ENCODE measurements around the gene LYRM1. TPM values are rescaled to one million over a fixed set of nuclear protein-coding genes. Genes with fewer than 3 reads are reported as not detected.

LYRM1 gene
- total and polyA plus RNA-seq, 7 donors: 31.2 to 85.6 (median 43.7) TPM

- peak; percentile 84 for DNase-seq
These were observed 1.0 kb downstream of the LYRM1 start for GRCh38 chr16:20901436-20902112.

GRCh38 chr16:20902426-20902825 lies 1.9 kb downstream of the LYRM1 start:
- 91 to 95% methylated on average over 6 of the region's 6 CpGs for WGBS, 2 donors
- no peak for DNase-seq
- H3K36me3 ChIP-seq: no peaks in the 10 kb centered on the region
- TF ChIP-seq, protein P1, sequence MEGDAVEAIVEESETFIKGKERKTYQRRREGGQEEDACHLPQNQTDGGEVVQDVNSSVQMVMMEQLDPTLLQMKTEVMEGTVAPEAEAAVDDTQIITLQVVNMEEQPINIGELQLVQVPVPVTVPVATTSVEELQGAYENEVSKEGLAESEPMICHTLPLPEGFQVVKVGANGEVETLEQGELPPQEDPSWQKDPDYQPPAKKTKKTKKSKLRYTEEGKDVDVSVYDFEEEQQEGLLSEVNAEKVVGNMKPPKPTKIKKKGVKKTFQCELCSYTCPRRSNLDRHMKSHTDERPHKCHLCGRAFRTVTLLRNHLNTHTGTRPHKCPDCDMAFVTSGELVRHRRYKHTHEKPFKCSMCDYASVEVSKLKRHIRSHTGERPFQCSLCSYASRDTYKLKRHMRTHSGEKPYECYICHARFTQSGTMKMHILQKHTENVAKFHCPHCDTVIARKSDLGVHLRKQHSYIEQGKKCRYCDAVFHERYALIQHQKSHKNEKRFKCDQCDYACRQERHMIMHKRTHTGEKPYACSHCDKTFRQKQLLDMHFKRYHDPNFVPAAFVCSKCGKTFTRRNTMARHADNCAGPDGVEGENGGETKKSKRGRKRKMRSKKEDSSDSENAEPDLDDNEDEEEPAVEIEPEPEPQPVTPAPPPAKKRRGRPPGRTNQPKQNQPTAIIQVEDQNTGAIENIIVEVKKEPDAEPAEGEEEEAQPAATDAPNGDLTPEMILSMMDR (IDR thresholded peaks at IDR 0.05): no peak
- TF ChIP-seq EP300 (IDR thresholded peaks at IDR 0.05): no peak
- TF ChIP-seq POLR2A (IDR thresholded peaks at IDR 0.05): no peak
- TF ChIP-seq POLR2AphosphoS5 (IDR thresholded peaks at IDR 0.05): no peak
- no peak overlapping the region for H3K4me3 ChIP-seq
- H3K4me1 ChIP-seq: peaks cover 0 to 81% (median 79%) of the 10 kb centered on the region in 4 donors
- H3K27me3 ChIP-seq: no peaks in the 10 kb centered on the region
- peak overlapping the region; percentile 96 to 99 (median 98) for H3K27ac ChIP-seq
- no peaks in the 10 kb centered on the region for H3K9me3 ChIP-seq
- intact Hi-C loops (cut with DNase I): loop anchor here (5.0 to 10.0 kb wide), 2 partner anchors 98 to 255 kb away; partner anchors contain the start of genes ERI2, LDAF1 and REXO5

More at GRCh38 chr16:20901436-20902112, 1.0 kb downstream of the LYRM1 start:
- Histone ChIP-seq H3K9me3 (no peaks in the 10 kb centered on the region), H3K27me3 (no peaks in the 10 kb centered on the region), H3K4me1 (peaks cover 0 to 81% (median 79%) of the 10 kb centered on the region in 4 donors), H3K36me3 (no peaks in the 10 kb centered on the region), H3K4me3 (peak overlapping the region; percentile 75 to 91 (median 80)), H3K27ac (peak overlapping the region; percentile 96 to 99 (median 98))
- intact Hi-C loops (cut with DNase I): loop anchor here (2.0 to 10.0 kb wide), 5 partner anchors 33 to 256 kb away; partner anchors contain the start of genes ERI2, LDAF1, REXO5 and THUMPD1
- TF ChIP-seq POLR2AphosphoS5 (IDR thresholded peaks at IDR 0.05) (peak in 3 of 4 donors; percentile 32 to 69 (median 35)), EP300 (IDR thresholded peaks at IDR 0.05) (no peak)
- 21 to 40% methylated on average over 27 of the region's 27 CpGs for WGBS, 2 donors

- peaks cover 0 to 81% (median 77%) of the 10 kb centered on the region in 4 donors for H3K4me1 ChIP-seq
- peak overlapping the region; percentile 75 to 99 (median 97) for H3K27ac ChIP-seq
These were observed 2.7 kb downstream of the LYRM1 start for GRCh38 chr16:20903116-20903898.

DNA sequence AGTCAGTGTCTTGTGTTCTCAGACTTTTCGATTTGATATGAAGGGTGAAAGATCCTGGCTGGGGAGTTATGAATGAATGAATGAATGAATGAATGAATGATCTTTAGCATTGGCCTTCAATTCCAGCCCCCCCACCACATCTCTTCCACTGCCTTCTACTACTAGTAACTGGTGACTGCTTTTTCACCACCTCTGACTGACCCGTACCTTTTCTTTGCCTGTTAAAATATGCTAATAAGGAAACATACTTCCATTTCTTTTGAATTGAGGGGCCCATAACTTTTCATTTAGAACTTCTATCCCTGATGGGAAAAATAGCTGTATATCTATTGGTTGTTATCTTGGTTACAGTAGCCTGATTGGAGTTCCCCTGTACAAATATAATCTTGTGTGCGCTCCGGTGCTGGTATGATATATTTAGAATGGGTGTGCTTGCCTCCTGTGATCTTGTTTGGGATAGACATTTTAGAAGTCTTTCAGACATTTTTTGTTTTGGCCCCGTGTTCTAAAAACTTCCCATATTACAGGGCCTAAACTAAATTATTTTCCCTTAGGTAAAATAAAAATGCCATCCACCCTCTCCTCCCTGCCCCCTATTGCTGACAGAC lies 3.4 kb downstream of the LYRM1 start:
- intact Hi-C loops (cut with DNase I): loop anchor here (5.0 to 10.0 kb wide), 2 partner anchors 99 to 253 kb away; partner anchors contain the start of genes ERI2, LDAF1 and REXO5
- no peaks in the 10 kb centered on the region for H3K27me3 ChIP-seq
- H3K36me3 ChIP-seq: no peaks in the 10 kb centered on the region
- TF ChIP-seq, protein P1 (IDR thresholded peaks at IDR 0.05): no peak
- TF ChIP-seq POLR2AphosphoS5 (IDR thresholded peaks at IDR 0.05): no peak
- no peak for TF ChIP-seq POLR2A (IDR thresholded peaks at IDR 0.05)
- TF ChIP-seq EP300 (IDR thresholded peaks at IDR 0.05): no peak
- H3K9me3 ChIP-seq: no peaks in the 10 kb centered on the region
- 48 to 49% methylated on average over 5 of the region's 5 CpGs for WGBS, 2 donors
- peak overlapping the region; percentile 75 to 99 (median 97) for H3K27ac ChIP-seq
- H3K4me1 ChIP-seq: peaks cover 0 to 78% (median 71%) of the 10 kb centered on the region in 4 donors
- no peak for DNase-seq
- H3K4me3 ChIP-seq: no peak overlapping the region

More at GRCh38 chr16:20903116-20903898, 2.7 kb downstream of the LYRM1 start:
- no peaks in the 10 kb centered on the region for H3K27me3 ChIP-seq
- H3K4me3 ChIP-seq: no peak overlapping the region
- 85 to 88% methylated on average over 5 of the region's 5 CpGs for WGBS, 2 donors
- no peak for TF ChIP-seq EP300 (IDR thresholded peaks at IDR 0.05)
- no peak for TF ChIP-seq POLR2A (IDR thresholded peaks at IDR 0.05)
- TF ChIP-seq, protein P1 (IDR thresholded peaks at IDR 0.05): no peak
- TF ChIP-seq POLR2AphosphoS5 (IDR thresholded peaks at IDR 0.05): no peak
- intact Hi-C loops (cut with DNase I): loop anchor here (5.0 to 10.0 kb wide), 2 partner anchors 99 to 254 kb away; partner anchors contain the start of genes ERI2, LDAF1 and REXO5
- H3K36me3 ChIP-seq: no peaks in the 10 kb centered on the region
- DNase-seq: no peak
- H3K9me3 ChIP-seq: no peaks in the 10 kb centered on the region
